Fibroblast of the aortic adventitia (primary cell): ENCODE results near the gene EOLA1. TPM values are rescaled to one million over a fixed set of nuclear protein-coding genes. Genes with fewer than 3 reads are reported as not detected.
"Not testable (repeated sequence)": the region's sequence is repeated elsewhere in the genome, so short reads cannot be mapped to it uniquely, and the experiment has no call there.

ENCODE experiments used
- DNase-seq: peaks from one replicate; pipeline ENCODE4 v3.0.0-alpha.2; 2010; ENCODE audit warnings: low read depth
- H3K4me3 ChIP-seq: 2 replicates; pipeline ENCODE4 v1.5.1; 2011; ENCODE audit warnings: low read depth, mild to moderate bottlenecking, control low read depth, low read length, moderate library complexity
- CTCF ChIP-seq: IDR thresholded peaks from 2 replicates; pipeline ENCODE4 v1.5.1; 2011; ENCODE audit warnings: mild to moderate bottlenecking, low read length, control low read depth, inconsistent platforms; ENCODE audit not compliant: insufficient read depth
- total RNA-seq: library from RNA; depleted of rRNA; stranded (reverse); fragments of >200 nt; gene quantifications from 2 replicates; pipeline ENCODE4 v1.2.3, GENCODE V29; 2012; ENCODE audit warnings: low replicate concordance

Gene EOLA1
- total RNA-seq, 1 donor: 11.1 TPM

- peak; percentile 90 for DNase-seq
- H3K4me3 ChIP-seq: peak overlapping the region; percentile 68
- no peak for TF ChIP-seq CTCF
These were observed 1.3 kb upstream of the EOLA1 start for GRCh38 chrX:149539283-149540130.

- DNase-seq: peak; percentile 86
- TF ChIP-seq CTCF: no peak
- H3K4me3 ChIP-seq: peak overlapping the region; percentile 86
These were observed 636 bp upstream of the EOLA1 start for GRCh38 chrX:149540131-149540620.

- DNase-seq: no peak
- no peak for TF ChIP-seq CTCF
- peak overlapping the region; percentile 86 for H3K4me3 ChIP-seq
These were observed 772 bp downstream of the EOLA1 start for GRCh38 chrX:149541521-149542047.

- not testable (repeated sequence) for DNase-seq
These were observed 5.0 kb downstream of the EOLA1 start for GRCh38 chrX:149545545-149546543.

GRCh38 chrX:149546962-149547361 lies 6.2 kb downstream of the EOLA1 start:
- not testable (repeated sequence) for DNase-seq, H3K4me3 ChIP-seq

More at GRCh38 chrX:149545545-149546543, 5.0 kb downstream of the EOLA1 start:
- not testable (repeated sequence) for H3K4me3 ChIP-seq

- not testable (repeated sequence) for DNase-seq, H3K4me3 ChIP-seq
These were observed 7.0 kb downstream of the EOLA1 start for GRCh38 chrX:149547782-149548181.

GRCh38 chrX:149549701-149550100 lies 8.9 kb downstream of the EOLA1 start, which contains the start of gene HSFX3:
Gene HSFX3, minus strand, starts transcription at chrX:149549924. Its CDS starts 72 bp downstream, at chrX:149549852.
- H3K4me3 ChIP-seq: not testable (repeated sequence)

GRCh38 chrX:149550454-149550853 lies 9.6 kb downstream of the EOLA1 start:
- DNase-seq, H3K4me3 ChIP-seq: not testable (repeated sequence)

More at GRCh38 chrX:149549701-149550100, 8.9 kb downstream of the EOLA1 start, which contains the start of gene HSFX3:
- DNase-seq: not testable (repeated sequence)

- DNase-seq, H3K4me3 ChIP-seq: not testable (repeated sequence)
These were observed 10.6 kb downstream of the EOLA1 start for GRCh38 chrX:149551245-149551938.

GRCh38 chrX:149551939-149552248 lies 11.1 kb downstream of the EOLA1 start:
- H3K4me3 ChIP-seq, DNase-seq: not testable (repeated sequence)

- not testable (repeated sequence) for H3K4me3 ChIP-seq, DNase-seq
These were observed 14.4 kb downstream of the EOLA1 start for GRCh38 chrX:149555251-149555650.
